Gastroesophageal sphincter (tissue), 3 donors: ENCODE results near the gene CACNG4.

ENCODE experiments used
- CTCF ChIP-seq, 4 experiments: fragments of 200-600 bp in 2 of 4; fragments of 450-650 bp in 2 of 4; sonication (generic) in 1 of 4; IDR thresholded peaks; one replicate each; pipeline ENCODE4 v1.5.1; 2017 to 2019; ENCODE audit warnings: antibody characterized with exemption in 4 of 4, mild to moderate bottlenecking in 2 of 4, moderate library complexity in 2 of 4
- POLR2A ChIP-seq, 2 donors: fragments of 450-650 bp; IDR thresholded peaks; one replicate each; pipeline ENCODE4 v1.6.1; 2017; ENCODE audit warnings: antibody characterized with exemption in 2 of 2, mild to moderate bottlenecking in 2 of 2, moderate library complexity in 1 of 2
- POLR2AphosphoS5 ChIP-seq: sonication (generic); formaldehyde crosslinking; IDR thresholded peaks from one replicate; pipeline ENCODE4 v1.6.1; 2017; ENCODE audit warnings: antibody characterized with exemption

- TF ChIP-seq CTCF (IDR thresholded peaks at IDR 0.05) (no peak), POLR2A (IDR thresholded peaks at IDR 0.05) (no peak), POLR2AphosphoS5 (no peak)
Observed at GRCh38 chr17:67079491-67079890, 115.0 kb downstream of the CACNG4 start.
